IPS-NIHi7 (cell line): ENCODE results near the gene PPP1R1B.

Experiments
- DNase-seq: peaks from one replicate; pipeline ENCODE4 v3.0.0; 2012; ENCODE audit warnings: mixed read lengths; ENCODE audit errors: extremely low spot score

The PPP1R1B gene

GRCh38 chr17:39632153-39632941 is 5.6 kb downstream of the PPP1R1B start:
- no peak for DNase-seq

GRCh38 chr17:39633570-39634183 is 6.9 kb downstream of the PPP1R1B start:
- DNase-seq, result no peak

GRCh38 chr17:39634384-39634871 is 7.7 kb downstream of the PPP1R1B start:
- DNase-seq, result peak; percentile 45

- DNase-seq, result no peak
Observed at GRCh38 chr17:39635614-39636176, 8.9 kb downstream of the PPP1R1B start.

GRCh38 chr17:39636587-39636926 is 9.8 kb downstream of the PPP1R1B start:
- no peak for DNase-seq

- peak; percentile 93 for DNase-seq
Observed at GRCh38 chr17:39636927-39637736, 10.4 kb downstream of the PPP1R1B start, which contains the start of gene STARD3. TSS of gene STARD3 (plus strand) at chr17:39637144. CDS start at chr17:39653532, 16,388 bp downstream.

- DNase-seq, result no peak
Observed at GRCh38 chr17:39638317-39638716, 11.6 kb downstream of the PPP1R1B start.

- DNase-seq, result no peak
Observed at GRCh38 chr17:39639043-39639442, 12.3 kb downstream of the PPP1R1B start.

GRCh38 chr17:39639566-39640458 is 13.1 kb downstream of the PPP1R1B start:
- DNase-seq, result no peak

- no peak for DNase-seq
Observed at GRCh38 chr17:39640591-39641031, 13.9 kb downstream of the PPP1R1B start.

- no peak for DNase-seq
Observed at GRCh38 chr17:39641097-39641496, 14.3 kb downstream of the PPP1R1B start.

- DNase-seq, result no peak
Observed at GRCh38 chr17:39641883-39642282, 15.1 kb downstream of the PPP1R1B start.

GRCh38 chr17:39642291-39643074 is 15.7 kb downstream of the PPP1R1B start:
- no peak for DNase-seq

GRCh38 chr17:39643271-39643670 is 16.5 kb downstream of the PPP1R1B start:
- no peak for DNase-seq

- DNase-seq, result no peak
Observed at GRCh38 chr17:39647256-39647655, 20.5 kb downstream of the PPP1R1B start.

GRCh38 chr17:39648616-39649366 is 22.0 kb downstream of the PPP1R1B start:
- no peak for DNase-seq

- DNase-seq, result no peak
Observed at GRCh38 chr17:39650121-39650579, 23.4 kb downstream of the PPP1R1B start.

GRCh38 chr17:39651923-39652586 is 25.3 kb downstream of the PPP1R1B start:
- no peak for DNase-seq
